ENCODE measurements around the gene C1QTNF4. TPM values are rescaled to one million over a fixed set of nuclear protein-coding genes. Genes with fewer than 3 reads are reported as not detected.

Gene C1QTNF4
- total and polyA plus RNA-seq, 2 of the 13 experiments (the other 11 are each of a cell fraction or from before 2014, with no cell fraction given), result not detected

DNA sequence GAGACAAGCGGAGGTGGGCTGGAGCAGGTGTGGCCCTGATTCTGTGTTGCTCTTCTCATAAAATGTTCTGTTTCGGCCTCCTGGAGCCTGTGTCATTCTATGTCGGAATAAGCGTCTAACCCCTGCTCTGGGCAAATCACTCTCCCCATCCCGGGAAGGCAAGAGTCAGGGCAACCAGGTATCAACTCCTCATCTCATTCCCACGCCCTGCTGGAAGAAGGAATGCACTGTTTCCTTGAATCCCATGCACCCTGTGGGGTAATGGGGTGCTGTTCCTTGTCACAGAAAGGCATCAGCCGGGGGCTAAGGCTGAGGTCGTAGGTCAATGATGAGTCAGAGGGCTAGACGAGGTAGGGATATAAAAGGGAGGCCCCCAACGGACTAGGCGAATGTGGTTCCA lies 5.1 kb downstream of the C1QTNF4 start:
- no peak overlapping the region for H3K27ac ChIP-seq (ENCODE audit: extremely low read length, insufficient read depth, low read length)
- WGBS (ENCODE audit: low lambda C conversion rate), result 76% methylated on average over 11 of the region's 11 CpGs
- CTCF ChIA-PET (ENCODE audit: low intra/inter-chr PET ratio, low total read pairs), result no interaction called here

More for the DNA sequence above, 5.1 kb downstream of the C1QTNF4 start:
- POLR2A ChIA-PET, result interaction anchor here (0.6 to 1.6 kb wide), 2 partner anchors 9 to 11 kb away, joined by 3 to 7 read pairs; partner anchors contain the start of gene KBTBD4
- Histone ChIP-seq H3K9ac (ENCODE audit: insufficient read depth, low read depth, low read length) (0 out of 2 replicates have a peak overlapping the region, but pooled peaks have one; percentile 19), H4K20me1 (ENCODE audit: insufficient read depth, low read length) (no peaks in the 10 kb centered on the region), H3K36me3 (replicated peaks in 1 of 2; ENCODE audit: control insufficient read depth in 1 of 2, insufficient read depth in 2 of 2, low read length in 2 of 2) (peaks cover under 1 to 4% of the 10 kb centered on the region in 2 experiments; a peak in 4 of 5 replicates), H3K27me3 (ENCODE audit: control insufficient read depth in 1 of 2, insufficient read depth in 2 of 2, low read length in 2 of 2) (peaks cover 2 to 14% of the 10 kb centered on the region in 2 experiments), H3K4me3 (replicated peaks in 1 of 3; ENCODE audit: insufficient read depth in 1 of 3, low read depth in 2 of 3, low read length in 3 of 3) (no peak overlapping the region), H3K79me2 (ENCODE audit: insufficient read depth, low read length) (no peaks in the 10 kb centered on the region), H3K9me3 (ENCODE audit: low read length) (no peaks in the 10 kb centered on the region), H3K4me2 (ENCODE audit: low read depth, low read length) (peak overlapping the region; percentile 91), H2AFZ (ENCODE audit: low read length) (no peak overlapping the region), H3K4me1 (ENCODE audit: insufficient read depth, low read length) (peaks cover 61% of the 10 kb centered on the region)
- ATAC-seq (no peak), DNase-seq (ENCODE audit: low spot score) (no peak), FAIRE-seq (no peak)
- TF ChIP-seq KDM1A (CRISPR knock-in tag; IDR thresholded peaks at IDR 0.05) (no peak), TBP (CRISPR knock-in tag; IDR thresholded peaks at IDR 0.05) (no peak), SETDB1 (CRISPR knock-in tag; IDR thresholded peaks at IDR 0.05; ENCODE audit: borderline replicate concordance) (no peak), SIN3A (IDR thresholded peaks at IDR 0.05; ENCODE audit: borderline replicate concordance, low read depth, low read length) (no peak), ZNF800 (CRISPR knock-in tag; IDR thresholded peaks at IDR 0.05) (no peak)
- TF ChIP-seq, protein P1, sequence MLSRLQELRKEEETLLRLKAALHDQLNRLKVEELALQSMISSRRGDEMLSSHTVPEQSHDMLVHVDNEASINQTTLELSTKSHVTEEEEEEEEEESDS (CRISPR knock-in tag; IDR thresholded peaks at IDR 0.05; ENCODE audit: borderline replicate concordance), result no peak
- intact Hi-C loops (cut with micrococcal nuclease; ENCODE audit: unreplicated experiment), result loop anchor here (5.0 kb wide), 1 partner anchor 522 kb away; no protein-coding TSS in a partner anchor
- TSS peak; percentile 33 for BruUV-seq (replicated peaks)
- in situ Hi-C loops (cut with HindIII; ENCODE audit: extremely low pct_ligation_motif_present, low pct_unique_long_range_greater_than_20kb), result no loop called here
